CD4-positive, alpha-beta T cell treated with Interleukin-2 at 100 ng/mL for 4 hours (primary cell): ENCODE measurements around the gene GIMAP7.
"Not testable (repeated sequence)": the region's sequence is repeated elsewhere in the genome, so short reads cannot be mapped to it uniquely, and the experiment has no call there.

ENCODE experiments used
- DNase-seq: peaks from one replicate; pipeline ENCODE4 v3.0.0-alpha.2; 2020; ENCODE audit warnings: low spot score

GIMAP7 gene

GRCh38 chr7:150513758-150514157, 914 bp upstream of the GIMAP7 start:
- no peak for DNase-seq

GRCh38 chr7:150515248-150516147, 826 bp downstream of the GIMAP7 start:
- DNase-seq, result peak; percentile 64

- peak; percentile 54 for DNase-seq
Measured at GRCh38 chr7:150516956-150517745, 2.5 kb downstream of the GIMAP7 start.

GRCh38 chr7:150519310-150519709, 4.6 kb downstream of the GIMAP7 start:
- DNase-seq, result no peak

DNA sequence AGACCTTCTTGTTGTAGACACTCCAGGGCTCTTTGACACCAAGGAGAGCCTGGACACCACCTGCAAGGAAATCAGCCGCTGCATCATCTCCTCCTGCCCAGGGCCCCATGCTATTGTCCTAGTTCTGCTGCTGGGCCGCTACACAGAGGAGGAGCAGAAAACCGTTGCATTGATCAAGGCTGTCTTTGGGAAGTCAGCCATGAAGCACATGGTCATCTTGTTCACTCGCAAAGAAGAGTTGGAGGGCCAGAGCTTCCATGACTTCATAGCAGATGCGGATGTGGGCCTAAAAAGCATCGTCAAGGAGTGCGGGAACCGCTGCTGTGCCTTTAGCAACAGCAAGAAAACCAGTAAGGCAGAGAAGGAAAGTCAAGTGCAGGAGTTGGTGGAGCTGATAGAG, 5.5 kb downstream of the GIMAP7 start:
- DNase-seq, result no peak

DNA sequence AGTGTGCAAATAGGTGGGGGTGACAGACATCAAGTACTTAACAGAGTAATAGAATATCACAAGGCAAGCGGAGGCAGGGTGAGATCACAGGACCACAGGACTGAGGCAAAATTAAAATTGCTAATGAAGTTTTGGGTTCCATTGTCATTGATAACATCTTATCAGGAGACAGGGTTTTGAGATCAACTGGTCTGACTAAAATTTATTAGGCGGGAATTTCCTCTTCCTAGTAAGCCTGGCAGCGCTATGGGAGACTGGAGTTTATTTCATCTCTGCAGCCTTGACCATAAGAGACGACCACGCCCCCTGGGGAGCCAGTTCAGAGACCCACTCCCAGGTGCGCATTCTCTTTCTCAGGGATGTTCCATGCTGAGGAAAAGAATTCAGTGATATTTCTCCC, 8.3 kb downstream of the GIMAP7 start:
- not testable (repeated sequence) for DNase-seq

DNA sequence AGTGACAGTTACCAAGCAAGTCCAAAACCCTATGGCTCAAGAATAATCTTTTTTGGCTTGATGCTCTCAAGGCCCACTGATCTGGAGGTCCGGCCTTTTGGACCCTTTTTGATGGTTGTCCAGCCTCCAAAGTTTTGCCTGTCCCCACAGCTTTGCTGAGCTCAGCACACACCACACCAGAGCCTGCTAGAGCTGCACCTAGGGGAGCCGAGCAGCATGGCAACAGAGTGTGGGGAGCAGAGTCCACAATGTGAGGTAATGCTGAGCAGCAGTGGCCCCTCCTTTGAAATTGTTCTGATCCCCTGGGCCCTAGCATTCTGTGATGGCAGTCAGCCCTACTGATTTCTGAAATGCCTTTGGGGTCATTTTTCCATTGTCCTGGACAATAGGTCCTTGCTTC, 9.3 kb downstream of the GIMAP7 start:
- no peak for DNase-seq

DNA sequence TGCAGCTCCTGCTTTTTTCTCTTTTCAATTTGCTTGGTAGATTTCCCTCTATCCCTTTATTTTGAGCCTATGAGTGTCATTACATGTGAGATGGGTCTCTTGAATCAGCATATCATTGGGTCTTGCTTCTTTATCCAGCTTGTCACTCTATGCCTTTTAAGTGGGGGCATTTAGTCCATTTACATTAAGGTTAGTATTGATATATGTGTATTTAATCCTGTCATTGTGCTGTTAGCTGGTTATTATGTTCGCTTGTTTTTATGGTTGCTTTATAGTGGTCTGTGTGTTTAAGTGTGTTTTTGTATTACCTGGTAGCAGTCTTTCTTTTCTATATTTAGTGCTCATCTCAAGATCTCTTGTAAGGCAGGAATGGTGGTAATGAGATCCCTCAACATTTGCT, 17.0 kb downstream of the GIMAP7 start:
- DNase-seq, result no peak

DNA sequence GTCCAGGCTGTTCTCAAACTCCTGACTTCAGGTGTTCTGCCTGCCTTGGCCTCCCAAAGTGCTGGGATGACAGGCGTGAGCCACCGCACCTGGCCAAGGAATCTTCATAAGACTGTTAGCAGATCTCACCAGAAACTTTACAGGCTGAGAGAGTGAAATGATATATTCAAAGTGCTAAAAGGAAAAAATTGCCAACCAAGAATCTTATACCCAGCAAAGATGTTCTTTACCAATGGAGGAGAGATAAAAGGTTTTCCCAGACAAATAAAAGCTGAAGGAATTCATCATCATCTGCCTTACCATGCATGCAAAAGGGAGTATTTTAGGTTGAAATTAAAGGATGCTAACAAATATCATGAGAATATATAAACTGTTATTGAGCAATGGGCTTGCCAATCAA, 23.6 kb downstream of the GIMAP7 start:
- DNase-seq, result no peak

- DNase-seq, result no peak
Measured at GRCh38 chr7:150553163-150553562, 38.5 kb downstream of the GIMAP7 start.

- peak; percentile 83 for DNase-seq
Measured at GRCh38 chr7:150556521-150557138, 42.0 kb downstream of the GIMAP7 start.

- no peak for DNase-seq
Measured at GRCh38 chr7:150560486-150560885, 45.8 kb downstream of the GIMAP7 start.

- no peak for DNase-seq
Measured at GRCh38 chr7:150562919-150563318, 48.2 kb downstream of the GIMAP7 start.

- peak; percentile 50 for DNase-seq
Measured at GRCh38 chr7:150564006-150564405, 49.3 kb downstream of the GIMAP7 start.

- no peak for DNase-seq
Measured at GRCh38 chr7:150564566-150564965, 49.9 kb downstream of the GIMAP7 start.

GRCh38 chr7:150565239-150565638, 50.6 kb downstream of the GIMAP7 start:
- DNase-seq, result no peak

- no peak for DNase-seq
Measured at GRCh38 chr7:150566123-150566522, 51.5 kb downstream of the GIMAP7 start.

DNA sequence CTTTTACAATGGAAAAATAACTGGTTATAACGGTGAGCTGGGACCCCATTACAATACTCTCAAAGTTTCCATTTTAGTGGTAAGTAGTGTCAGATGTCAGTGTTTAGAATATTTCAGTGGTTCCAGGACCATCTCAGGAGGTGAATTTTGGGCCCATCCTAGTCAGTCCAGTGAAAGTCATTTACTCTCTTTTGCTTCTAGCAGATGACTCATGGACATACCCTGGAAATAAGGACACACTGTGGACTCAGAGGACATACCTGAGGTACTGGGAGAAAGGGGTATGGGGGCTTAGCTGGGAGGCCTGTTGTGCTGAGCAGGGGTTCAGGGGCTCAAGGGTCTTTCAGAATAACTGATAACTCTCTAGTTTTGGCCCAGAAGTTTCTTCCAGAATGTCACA, 51.9 kb downstream of the GIMAP7 start:
- DNase-seq, result no peak

DNA sequence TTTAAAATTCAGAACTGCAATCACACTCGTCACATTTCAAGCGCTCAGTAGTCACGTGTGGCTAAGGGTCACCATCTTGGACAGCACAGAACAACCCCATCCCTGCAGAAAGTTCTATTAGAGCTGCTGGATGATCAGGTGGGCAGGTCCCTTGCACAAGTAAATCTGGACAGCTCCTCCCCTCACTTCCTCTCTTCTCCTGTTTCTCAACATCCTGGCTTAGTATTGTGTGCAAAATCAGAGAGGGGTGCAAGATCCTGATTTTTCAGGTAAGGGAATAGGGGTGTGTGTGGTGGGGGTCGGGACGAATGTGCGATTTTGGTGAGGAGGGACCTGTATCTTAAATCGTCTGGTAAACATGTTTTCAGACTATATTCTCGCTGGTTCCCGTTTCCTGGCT, 52.5 kb downstream of the GIMAP7 start, which contains the start of gene GIMAP4:
Gene GIMAP4 (plus strand): TSS at position 222 of the 400 bp plus-strand sequence. CDS start 2,512 bp downstream, outside the sequence.
- DNase-seq, result peak; percentile 66

DNA sequence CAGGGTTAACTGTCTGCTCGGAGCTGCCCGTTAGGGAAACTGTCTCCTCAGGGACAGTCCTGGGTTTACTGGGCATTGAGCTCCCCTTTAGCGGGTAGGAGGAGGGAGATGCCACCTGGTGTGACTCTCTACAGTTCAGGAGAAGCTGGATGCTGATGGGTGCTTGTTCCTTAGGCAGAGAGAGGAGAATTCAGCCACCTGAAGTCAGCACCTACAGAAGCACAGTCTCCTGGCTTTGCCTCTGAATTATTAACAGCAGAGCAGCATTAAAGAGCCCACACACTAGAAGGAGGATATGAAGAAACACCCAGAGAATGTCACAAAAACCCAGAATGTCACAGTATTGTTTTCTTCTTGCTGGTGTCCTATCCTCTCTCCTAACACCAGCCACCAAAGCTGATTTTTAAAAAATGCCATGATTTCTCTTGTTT, 53.2 kb downstream of the GIMAP7 start:
- peak; percentile 49 for DNase-seq

GRCh38 chr7:150568714-150569113, 54.0 kb downstream of the GIMAP7 start:
- DNase-seq, result peak; percentile 65

DNA sequence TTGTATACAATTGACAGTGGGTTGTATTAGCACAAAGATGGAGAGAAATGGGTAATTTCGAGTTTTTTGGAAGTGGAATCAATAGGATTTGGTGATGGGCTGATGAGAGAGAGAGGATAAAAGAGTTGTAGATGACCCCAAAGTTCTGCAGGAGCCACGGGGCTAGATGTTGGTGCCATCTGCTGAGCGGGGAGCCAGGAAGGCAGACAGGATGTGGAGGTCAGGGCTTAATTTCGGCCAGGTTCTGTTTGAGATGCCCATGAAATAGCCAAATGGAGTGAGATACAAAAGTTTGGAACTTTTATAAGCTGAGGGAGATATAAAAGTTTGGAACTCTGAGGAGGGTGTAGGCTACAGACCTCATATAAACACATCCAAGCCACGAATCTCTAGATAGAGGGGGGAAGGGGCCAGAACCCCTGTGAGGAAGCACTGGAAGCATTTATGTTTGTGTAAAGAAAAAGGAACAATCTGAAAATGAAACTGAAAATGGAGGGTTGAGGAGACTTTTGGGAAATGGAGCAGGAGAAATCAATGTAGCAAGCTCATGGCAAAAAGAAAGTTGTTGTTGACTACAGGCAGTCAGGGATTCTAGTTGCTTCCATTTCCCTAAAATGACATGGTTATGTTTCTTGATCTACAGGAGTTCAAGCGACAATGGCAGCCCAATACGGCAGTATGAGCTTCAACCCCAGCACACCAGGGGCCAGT, 54.7 kb downstream of the GIMAP7 start:
- DNase-seq, result no peak
